Mucosa of descending colon (tissue), 3 donors: ENCODE results near the gene NPEPL1. TPM values are rescaled to one million over a fixed set of nuclear protein-coding genes. Genes with fewer than 3 reads are reported as not detected.

Source experiments
- ATAC-seq: fragments of 200-7000 bp; cut with Tn5 transposase; one replicate; pipeline ENCODE4 v1.9.1; 2020; ENCODE audit warnings: mild to moderate bottlenecking, moderate library complexity
- DNase-seq, 3 donors: peaks; one replicate each; pipeline ENCODE4 v3.0.0-alpha.2; 2020
- H3K36me3 ChIP-seq: fragments of 200-600 bp; one replicate; pipeline ENCODE4 v1.8.0; 2021; ENCODE audit warnings: low read depth, mild to moderate bottlenecking
- H3K4me1 ChIP-seq: fragments of 200-600 bp; one replicate; pipeline ENCODE4 v1.8.0; 2021; ENCODE audit warnings: low read depth, mild to moderate bottlenecking
- H3K4me3 ChIP-seq: fragments of 200-600 bp; one replicate; pipeline ENCODE4 v1.8.0; 2021; ENCODE audit warnings: mild to moderate bottlenecking
- H3K9me3 ChIP-seq: fragments of 200-600 bp; one replicate; pipeline ENCODE4 v1.8.0; 2021; ENCODE audit warnings: mild to moderate bottlenecking
- intact Hi-C, 2 donors: fragments of 100-400 bp; cut with DNase I in 1 of 2; cut with micrococcal nuclease in 1 of 2; formaldehyde crosslinking; loops; one replicate each; pipeline versions ENCODE4 v1.11.0 to v1.11.1; 2022; cut with DNase I, micrococcal nuclease
- total RNA-seq, 3 donors: library from RNA; stranded (reverse); fragmentation: NEBNext Ultra II Directional in 2 of 3; extraction: Animal tissue kit (Norgen Biotek cat#: 25700) in 2 of 3; gene quantifications; one replicate each; pipeline versions ENCODE4 v1.2.1 to v1.2.4, GENCODE V29; 2021 to 2023
- TF ChIP-seq, protein P1 (sequence below): fragments of 200-600 bp; IDR thresholded peaks from one replicate; pipeline ENCODE4 v1.8.0; 2022; ENCODE audit warnings: antibody characterized with exemption, mild to moderate bottlenecking
- donor health status: DM: no; HTN: no; CAD: no; lungs with moderate emphysema.
- donor health status: DM: no; HTN: no; CAD: no.
- donor health status: DM: no; HTN: yes; CAD: no.

Gene NPEPL1
- total RNA-seq, 3 donors from 2014 or later, result 26.8 to 41.6 (median 30.8) TPM

DNA sequence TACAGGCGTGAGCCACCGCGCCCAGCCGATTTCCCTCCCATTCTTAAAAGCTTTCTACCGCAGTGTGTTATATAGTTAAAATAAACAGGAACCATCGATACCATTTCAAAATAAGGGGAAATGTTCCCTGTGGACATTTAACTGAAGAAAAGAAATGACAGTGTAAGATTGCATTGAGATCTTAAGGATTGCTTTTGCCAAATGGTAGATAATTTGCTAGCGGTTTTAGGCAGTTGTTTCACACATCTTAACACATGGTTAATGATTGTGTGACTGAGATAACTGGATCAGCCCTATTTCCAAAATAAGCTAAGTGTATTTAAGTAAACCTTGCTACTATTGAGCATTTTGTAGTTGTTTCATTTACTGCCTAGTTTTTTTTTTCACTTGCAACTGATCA lies 25.9 kb upstream of the NPEPL1 start:
- H3K9me3 ChIP-seq, result no peaks in the 10 kb centered on the region
- DNase-seq (no peak), ATAC-seq (no peak)
- H3K4me1 ChIP-seq, result no peaks in the 10 kb centered on the region
- H3K36me3 ChIP-seq, result no peaks in the 10 kb centered on the region
- intact Hi-C loops, result no loop called here
- H3K4me3 ChIP-seq, result no peak overlapping the region
- TF ChIP-seq, protein P1, sequence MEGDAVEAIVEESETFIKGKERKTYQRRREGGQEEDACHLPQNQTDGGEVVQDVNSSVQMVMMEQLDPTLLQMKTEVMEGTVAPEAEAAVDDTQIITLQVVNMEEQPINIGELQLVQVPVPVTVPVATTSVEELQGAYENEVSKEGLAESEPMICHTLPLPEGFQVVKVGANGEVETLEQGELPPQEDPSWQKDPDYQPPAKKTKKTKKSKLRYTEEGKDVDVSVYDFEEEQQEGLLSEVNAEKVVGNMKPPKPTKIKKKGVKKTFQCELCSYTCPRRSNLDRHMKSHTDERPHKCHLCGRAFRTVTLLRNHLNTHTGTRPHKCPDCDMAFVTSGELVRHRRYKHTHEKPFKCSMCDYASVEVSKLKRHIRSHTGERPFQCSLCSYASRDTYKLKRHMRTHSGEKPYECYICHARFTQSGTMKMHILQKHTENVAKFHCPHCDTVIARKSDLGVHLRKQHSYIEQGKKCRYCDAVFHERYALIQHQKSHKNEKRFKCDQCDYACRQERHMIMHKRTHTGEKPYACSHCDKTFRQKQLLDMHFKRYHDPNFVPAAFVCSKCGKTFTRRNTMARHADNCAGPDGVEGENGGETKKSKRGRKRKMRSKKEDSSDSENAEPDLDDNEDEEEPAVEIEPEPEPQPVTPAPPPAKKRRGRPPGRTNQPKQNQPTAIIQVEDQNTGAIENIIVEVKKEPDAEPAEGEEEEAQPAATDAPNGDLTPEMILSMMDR, result no peak

DNA sequence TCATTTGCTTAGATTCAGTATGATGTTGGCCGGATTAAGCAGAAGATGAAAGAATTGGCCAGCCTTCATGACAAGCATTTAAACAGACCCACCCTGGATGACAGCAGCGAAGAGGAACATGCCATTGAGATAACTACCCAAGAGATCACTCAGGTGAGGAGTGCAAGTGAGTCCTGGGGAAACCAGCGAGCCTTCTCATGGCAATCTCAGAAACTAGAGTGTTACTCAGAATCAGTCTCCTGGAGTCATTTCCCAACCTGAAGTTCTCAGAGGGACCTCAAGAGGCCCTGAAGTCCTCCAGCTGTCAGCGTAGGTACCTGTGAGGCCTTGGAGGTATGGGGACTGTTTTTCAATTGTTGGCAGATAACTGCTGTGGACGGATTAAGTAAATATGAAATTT lies 24.6 kb upstream of the NPEPL1 start:
- TF ChIP-seq, protein P1, result no peak
- ATAC-seq (no peak), DNase-seq (no peak)
- H3K9me3 ChIP-seq, result no peaks in the 10 kb centered on the region
- intact Hi-C loops, result no loop called here
- H3K4me3 ChIP-seq, result no peak overlapping the region
- no peaks in the 10 kb centered on the region for H3K4me1 ChIP-seq
- no peaks in the 10 kb centered on the region for H3K36me3 ChIP-seq

- no peak for ATAC-seq
- intact Hi-C loops, result no loop called here
- Histone ChIP-seq H3K4me3 (no peak overlapping the region), H3K4me1 (no peaks in the 10 kb centered on the region), H3K36me3 (peaks cover 2% of the 10 kb centered on the region), H3K9me3 (no peaks in the 10 kb centered on the region)
- no peak for DNase-seq
- TF ChIP-seq, protein P1, result no peak
These were observed 23.7 kb upstream of the NPEPL1 start for GRCh38 chr20:58668901-58669286.

DNA sequence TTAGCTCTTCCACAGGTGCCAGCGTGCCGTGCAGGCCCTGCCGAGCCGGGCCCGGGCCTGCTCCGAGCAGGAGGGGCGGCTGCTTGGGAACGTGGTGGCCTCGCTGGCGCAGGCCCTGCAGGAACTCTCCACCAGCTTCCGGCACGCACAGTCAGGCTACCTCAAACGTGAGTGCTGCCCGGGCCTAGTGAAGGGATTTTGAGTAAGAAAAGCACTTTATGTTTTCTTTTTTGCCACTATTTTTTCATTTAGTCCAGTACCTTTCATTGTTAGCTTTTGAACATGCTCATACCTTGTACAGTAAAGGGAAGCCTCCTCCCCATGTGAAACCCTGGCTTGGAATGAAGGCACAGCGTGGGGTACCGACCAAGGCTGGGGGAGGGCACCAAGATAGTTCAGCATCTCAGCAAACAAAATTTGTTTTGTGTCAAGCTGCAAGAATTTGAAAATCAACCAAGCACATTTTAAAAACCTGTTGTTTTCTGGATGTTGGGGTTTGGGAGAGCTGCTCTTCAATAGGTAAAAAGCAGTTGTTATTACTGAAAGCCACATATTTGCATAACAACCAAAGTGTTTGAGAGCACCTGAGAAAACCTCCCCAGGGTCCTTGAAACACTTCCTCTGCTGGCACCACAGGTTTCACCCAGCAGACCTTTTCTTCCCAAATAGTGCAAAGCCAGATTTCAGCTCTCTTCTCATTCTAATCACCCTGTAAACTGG lies 23.2 kb upstream of the NPEPL1 start:
- Histone ChIP-seq H3K36me3 (peaks cover 8% of the 10 kb centered on the region), H3K9me3 (no peaks in the 10 kb centered on the region), H3K4me3 (no peak overlapping the region), H3K4me1 (no peaks in the 10 kb centered on the region)
- TF ChIP-seq, protein P1, result no peak
- ATAC-seq, result no peak
- DNase-seq, result no peak
- intact Hi-C loops, result no loop called here

DNA sequence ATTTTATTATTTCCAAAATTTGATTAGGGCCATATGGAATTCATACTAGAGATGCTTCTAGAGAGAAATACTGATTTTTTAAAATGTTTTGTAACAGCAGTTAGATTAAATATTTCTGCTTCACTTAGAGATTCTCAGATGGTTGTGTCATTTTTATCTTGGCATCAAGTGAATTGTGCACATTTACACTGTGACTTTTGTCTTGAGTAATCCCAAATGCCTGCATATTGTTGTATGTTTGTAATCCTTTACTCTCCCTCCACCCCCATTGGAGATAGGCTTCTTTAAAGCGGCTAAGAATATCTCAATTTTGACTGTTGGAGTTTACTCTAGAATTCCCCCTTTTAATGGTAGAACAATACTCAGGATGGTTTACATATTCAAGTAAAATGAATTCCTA lies 22.5 kb upstream of the NPEPL1 start:
- Histone ChIP-seq H3K4me1 (no peaks in the 10 kb centered on the region), H3K36me3 (peaks cover 8% of the 10 kb centered on the region), H3K4me3 (no peak overlapping the region), H3K9me3 (no peaks in the 10 kb centered on the region)
- no peak for DNase-seq
- TF ChIP-seq, protein P1, result no peak
- ATAC-seq, result no peak
- intact Hi-C loops, result no loop called here

DNA sequence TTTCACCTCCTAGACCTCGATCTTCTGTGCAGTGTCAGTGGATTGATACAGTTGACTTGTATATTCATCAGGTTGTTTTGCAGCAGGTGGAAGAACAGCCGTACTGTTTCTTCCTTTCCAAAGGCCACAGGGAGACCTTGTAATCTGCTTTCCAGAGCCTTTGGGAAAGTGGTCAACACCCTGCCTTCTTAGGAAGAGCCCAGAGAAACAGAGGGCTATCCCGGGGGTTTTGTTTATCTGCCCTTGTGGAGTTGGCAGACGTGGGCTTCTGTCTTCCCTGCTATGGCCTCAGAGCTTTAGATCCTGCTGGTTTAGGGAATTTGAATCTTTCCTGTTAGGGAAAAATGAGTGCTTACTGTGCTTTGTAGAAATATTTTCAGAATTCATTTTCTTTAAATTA lies 21.9 kb upstream of the NPEPL1 start:
- DNase-seq, result no peak
- no peaks in the 10 kb centered on the region for H3K9me3 ChIP-seq
- TF ChIP-seq, protein P1, result no peak
- ATAC-seq, result no peak
- H3K4me3 ChIP-seq, result no peak overlapping the region
- intact Hi-C loops, result no loop called here
- peaks cover 8% of the 10 kb centered on the region for H3K36me3 ChIP-seq
- H3K4me1 ChIP-seq, result no peaks in the 10 kb centered on the region
